ENCODE data around the gene BCL2L13. TPM values are rescaled to one million over a fixed set of nuclear protein-coding genes. Genes with fewer than 3 reads are reported as not detected.
A peak's percentile ranks its signal among the peaks of the same experiment; 100 is the strongest.

The BCL2L13 gene
- total RNA-seq, 2 experiments from 2014 or later = 32.2 to 32.6 TPM

DNA sequence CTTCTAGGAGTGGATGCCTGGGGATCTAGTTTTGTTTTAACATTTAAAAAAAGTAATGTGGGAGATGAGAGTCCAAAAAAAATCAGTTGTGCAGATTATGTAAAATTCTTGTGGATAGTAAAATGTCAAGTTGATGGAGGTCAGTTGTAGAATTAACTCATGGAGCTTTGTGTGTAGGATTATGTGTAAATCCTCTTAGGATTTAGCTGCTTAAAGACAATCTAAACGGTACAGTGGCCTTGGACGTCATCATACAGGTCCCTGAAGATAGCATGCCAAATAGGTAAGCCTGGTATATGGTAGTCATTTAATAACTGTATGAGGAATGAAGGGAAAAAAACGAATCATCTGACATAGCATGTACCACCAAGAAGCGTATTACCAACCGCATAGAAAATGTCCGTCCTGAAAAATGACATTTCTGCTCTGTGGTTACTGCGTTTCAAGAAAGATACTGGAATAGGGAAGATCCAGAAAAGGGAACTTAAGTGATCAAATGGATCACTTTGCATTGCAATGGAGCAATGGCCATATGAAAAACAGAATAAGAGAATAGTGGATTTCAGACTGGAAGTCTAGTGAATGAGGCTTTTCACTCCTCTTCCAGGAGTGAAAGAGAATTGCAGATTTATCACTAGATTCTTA lies 61.3 kb downstream of the BCL2L13 start:
- H3K4me3 Mint-ChIP-seq = no peak overlapping the region
- H3K36me3 Mint-ChIP-seq (ENCODE audit: low read depth) = peaks cover 14% of the 10 kb centered on the region
- H3K4me1 Mint-ChIP-seq (ENCODE audit: low read depth) = peaks cover 5% of the 10 kb centered on the region
- CTCF ChIA-PET = interaction anchor here (0.7 kb wide), 1 partner anchor 41 kb away, joined by 3 read pairs; no protein-coding TSS in a partner anchor
- DNase-seq = no peak
- H3K27me3 Mint-ChIP-seq (ENCODE audit: low read depth) = no peaks in the 10 kb centered on the region
- no peak overlapping the region for H3K27ac Mint-ChIP-seq
- intact Hi-C loops (cut with micrococcal nuclease) = no loop called here
- H3K9me3 Mint-ChIP-seq = no peaks in the 10 kb centered on the region

DNA sequence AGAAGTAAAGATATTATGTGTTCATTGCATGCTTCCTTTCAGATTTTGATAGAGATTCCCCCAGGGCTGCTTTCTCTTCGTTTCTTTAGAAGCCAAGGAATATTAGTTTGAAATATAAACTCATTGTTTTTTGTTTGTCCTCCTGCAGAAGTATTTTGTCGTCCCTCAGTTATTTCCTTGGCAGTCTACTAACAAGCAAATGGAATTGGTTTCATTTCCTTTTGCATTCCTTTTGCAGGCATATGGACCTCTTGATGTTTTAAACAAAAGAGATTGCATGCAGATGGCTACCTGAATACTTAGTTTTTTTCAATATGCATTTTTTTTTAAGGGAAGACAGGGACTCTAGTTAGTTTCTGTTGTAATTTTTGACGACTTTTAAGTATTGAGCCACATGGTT lies 62.2 kb downstream of the BCL2L13 start:
- no peaks in the 10 kb centered on the region for H3K9me3 Mint-ChIP-seq
- no peaks in the 10 kb centered on the region for H3K27me3 Mint-ChIP-seq (ENCODE audit: low read depth)
- no peak for DNase-seq
- intact Hi-C loops (cut with micrococcal nuclease) = no loop called here
- peaks cover 13% of the 10 kb centered on the region for H3K4me1 Mint-ChIP-seq (ENCODE audit: low read depth)
- no peak overlapping the region for H3K4me3 Mint-ChIP-seq
- CTCF ChIA-PET = no interaction called here
- H3K36me3 Mint-ChIP-seq (ENCODE audit: low read depth) = peaks cover 15% of the 10 kb centered on the region
- no peak overlapping the region for H3K27ac Mint-ChIP-seq

DNA sequence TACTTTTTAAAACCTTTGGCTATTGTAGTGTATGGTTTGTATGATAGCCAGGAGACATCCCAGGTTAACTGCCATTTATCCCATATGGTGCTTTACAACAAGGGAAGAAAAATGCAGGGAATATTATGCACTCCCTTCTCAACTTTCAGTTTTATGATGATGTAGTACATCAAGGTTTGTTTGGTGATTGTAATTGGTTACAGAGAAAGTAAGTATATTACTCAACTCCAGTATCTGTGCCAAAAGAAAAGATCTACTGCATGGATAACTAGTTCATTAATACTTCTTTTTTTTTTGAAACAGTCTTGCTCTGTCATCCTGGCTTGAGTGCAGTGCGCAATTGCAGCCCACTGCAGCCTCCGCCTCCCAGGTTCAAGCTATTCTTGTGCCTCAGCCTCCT lies 65.3 kb downstream of the BCL2L13 start:
- Mint-ChIP-seq H3K36me3 (ENCODE audit: low read depth) (peaks cover 18% of the 10 kb centered on the region), H3K9me3 (no peaks in the 10 kb centered on the region), H3K4me3 (no peak overlapping the region), H3K4me1 (ENCODE audit: low read depth) (peaks cover 22% of the 10 kb centered on the region), H3K27me3 (ENCODE audit: low read depth) (no peaks in the 10 kb centered on the region), H3K27ac (no peak overlapping the region)
- intact Hi-C loops (cut with micrococcal nuclease) = no loop called here
- CTCF ChIA-PET = no interaction called here
- DNase-seq = no peak

DNA sequence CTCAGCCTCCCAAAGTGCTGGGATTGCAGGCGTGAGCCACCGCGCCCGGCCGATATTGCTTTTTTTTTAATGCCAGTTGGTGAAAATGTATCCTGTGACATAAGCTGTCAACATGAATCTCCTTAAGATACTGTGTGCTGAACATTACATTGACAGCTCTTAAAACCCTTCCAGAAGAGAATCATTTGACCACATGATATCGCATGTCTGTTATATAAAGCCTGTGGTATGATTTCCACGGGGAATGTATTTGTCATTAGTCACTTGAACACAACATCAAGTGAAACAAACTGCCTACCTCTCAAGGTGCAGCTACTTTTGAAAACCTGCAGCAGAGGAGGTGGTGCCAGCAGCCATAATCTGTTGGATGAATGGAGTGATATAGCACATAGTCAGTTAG lies 67.0 kb downstream of the BCL2L13 start:
- intact Hi-C loops (cut with micrococcal nuclease) = loop anchor here (5.0 kb wide), 2 partner anchors 62 to 78 kb away; partner anchors contain the start of gene ATP6V1E1
- Mint-ChIP-seq H3K27me3 (ENCODE audit: low read depth) (no peaks in the 10 kb centered on the region), H3K36me3 (ENCODE audit: low read depth) (peaks cover 18% of the 10 kb centered on the region), H3K9me3 (no peaks in the 10 kb centered on the region), H3K4me3 (no peak overlapping the region), H3K27ac (peak overlapping the region; percentile 68), H3K4me1 (ENCODE audit: low read depth) (peaks cover 20% of the 10 kb centered on the region)
- CTCF ChIA-PET = interaction anchor here (1.1 to 1.8 kb wide), 3 partner anchors 79 to 371 kb away, joined by 3 to 4 read pairs (median 3); no protein-coding TSS in a partner anchor
- DNase-seq = no peak

DNA sequence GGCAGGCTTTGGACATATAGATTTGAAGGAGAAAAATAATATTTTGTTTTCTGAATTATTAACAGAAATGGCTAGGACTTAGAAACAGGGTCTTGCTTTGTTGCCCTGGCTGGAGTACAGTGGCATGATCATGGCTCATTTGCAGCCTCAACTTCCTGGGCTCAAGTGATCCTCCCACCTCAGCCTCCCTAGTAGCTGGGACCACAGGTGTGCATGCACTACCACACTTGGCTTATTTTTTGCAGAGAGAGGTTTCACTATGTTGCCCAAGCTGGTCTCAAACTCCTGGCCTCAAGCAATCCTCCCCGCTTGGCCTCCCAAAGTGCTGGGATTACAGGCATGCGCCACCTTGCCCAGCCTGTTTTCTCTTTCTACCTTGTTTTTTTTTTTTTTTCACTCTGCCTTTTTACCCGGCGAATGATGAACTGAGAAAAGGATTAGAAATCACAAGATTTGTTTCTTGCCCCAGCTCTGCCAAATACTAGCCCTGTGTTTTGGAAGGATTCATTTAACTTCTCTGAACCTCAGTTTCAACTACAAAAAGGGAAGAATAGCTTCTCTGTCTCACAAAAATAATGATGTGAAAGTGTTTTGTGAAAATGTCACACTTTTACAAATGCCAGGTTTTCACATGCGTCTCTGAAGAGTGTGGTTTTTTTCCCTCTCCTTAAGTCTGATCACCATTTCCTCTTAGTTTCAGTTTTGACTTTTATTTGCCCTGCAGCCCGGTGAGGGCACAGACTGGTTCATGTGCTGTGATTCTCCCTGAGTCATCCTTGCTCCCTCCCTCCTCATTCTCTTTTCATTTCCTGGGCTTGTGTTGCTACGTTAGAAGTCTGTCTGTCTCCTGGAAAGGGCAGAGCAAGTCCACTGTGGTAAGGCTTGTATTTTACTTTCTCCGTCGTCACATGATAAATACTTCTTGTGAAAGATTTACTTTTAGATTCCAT lies 67.7 kb downstream of the BCL2L13 start:
- H3K27ac Mint-ChIP-seq = peak overlapping the region; percentile 89
- H3K4me3 Mint-ChIP-seq = peak overlapping the region; percentile 49
- H3K4me1 Mint-ChIP-seq (ENCODE audit: low read depth) = peaks cover 20% of the 10 kb centered on the region
- H3K9me3 Mint-ChIP-seq = no peaks in the 10 kb centered on the region
- H3K27me3 Mint-ChIP-seq (ENCODE audit: low read depth) = no peaks in the 10 kb centered on the region
- intact Hi-C loops (cut with micrococcal nuclease) = loop anchor here (1.0 to 5.0 kb wide), 5 partner anchors 33 to 371 kb away; partner anchors contain the start of genes ATP6V1E1 and PEX26
- CTCF ChIA-PET = interaction anchor here (0.7 to 1.8 kb wide), 5 partner anchors 14 to 372 kb away, joined by 3 to 4 read pairs (median 3); no protein-coding TSS in a partner anchor
- DNase-seq = peak; percentile 67
- peaks cover 18% of the 10 kb centered on the region for H3K36me3 Mint-ChIP-seq (ENCODE audit: low read depth)

DNA sequence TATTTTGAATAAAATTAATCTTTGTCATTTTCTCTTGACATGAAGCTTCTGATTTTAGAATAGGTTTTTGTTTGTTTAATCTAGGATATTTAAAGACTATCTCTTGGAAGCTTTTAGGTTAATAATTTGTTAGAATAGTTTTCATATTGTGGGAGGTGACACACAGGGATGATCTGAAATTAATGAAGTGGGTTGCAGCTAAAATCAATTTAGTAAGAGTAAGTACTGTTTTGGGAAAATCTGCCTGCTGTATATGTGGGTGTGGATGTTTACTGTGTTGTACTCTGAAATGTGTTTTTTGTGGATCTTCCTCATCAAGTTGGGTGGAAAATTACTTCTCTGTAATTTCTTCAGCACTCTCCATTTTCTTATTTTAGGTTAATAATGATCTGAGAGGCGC lies 68.4 kb downstream of the BCL2L13 start:
- CTCF ChIA-PET = interaction anchor here (0.7 to 1.8 kb wide), 3 partner anchors 15 to 372 kb away, joined by 3 read pairs; no protein-coding TSS in a partner anchor
- intact Hi-C loops (cut with micrococcal nuclease) = loop anchor here (1.0 to 5.0 kb wide), 5 partner anchors 34 to 370 kb away; partner anchors contain the start of genes ATP6V1E1 and PEX26
- Mint-ChIP-seq H3K4me1 (ENCODE audit: low read depth) (peaks cover 20% of the 10 kb centered on the region), H3K27me3 (ENCODE audit: low read depth) (no peaks in the 10 kb centered on the region), H3K36me3 (ENCODE audit: low read depth) (peaks cover 21% of the 10 kb centered on the region), H3K4me3 (no peak overlapping the region), H3K27ac (no peak overlapping the region), H3K9me3 (no peaks in the 10 kb centered on the region)
- DNase-seq = no peak

DNA sequence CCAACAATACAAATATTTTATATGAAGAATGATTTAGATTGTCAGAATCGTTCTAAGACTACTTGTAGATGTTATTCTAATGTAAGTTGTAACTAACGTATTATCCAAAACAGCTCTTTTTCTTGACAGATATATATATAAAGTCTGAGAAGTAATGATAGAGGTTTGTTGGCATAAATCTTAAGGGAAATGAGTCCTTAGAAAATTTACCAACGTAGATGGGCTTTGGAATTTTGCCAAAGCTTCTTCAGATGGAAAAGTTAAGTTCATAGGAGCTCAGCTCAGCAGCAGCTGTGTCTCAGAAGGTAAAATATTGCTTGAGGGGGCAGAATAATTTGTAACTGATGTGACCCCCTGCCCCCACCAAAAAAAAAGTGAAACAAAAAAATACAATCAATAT lies 69.0 kb downstream of the BCL2L13 start:
- no peak overlapping the region for H3K27ac Mint-ChIP-seq
- CTCF ChIA-PET = interaction anchor here (1.5 kb wide), 1 partner anchor 16 kb away, joined by 3 read pairs; no protein-coding TSS in a partner anchor

DNA sequence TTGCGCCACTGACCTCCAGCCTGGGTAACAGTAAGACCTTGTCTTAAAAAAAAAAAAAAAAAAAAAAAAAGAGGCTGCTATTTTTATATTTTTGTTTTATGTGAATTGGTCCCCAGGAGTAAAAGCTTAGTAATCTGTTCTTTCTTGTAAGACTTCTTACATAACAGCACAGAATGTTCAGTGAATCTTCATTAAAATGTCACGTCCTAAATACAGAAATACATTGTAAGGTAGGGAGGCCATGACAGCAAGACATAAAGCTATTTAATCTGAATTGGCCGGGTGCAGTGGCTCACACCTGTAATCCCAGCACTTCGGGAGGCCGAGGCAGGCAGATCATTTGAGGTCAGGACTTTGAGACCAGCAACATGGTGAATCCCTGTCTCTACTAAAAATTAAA lies 71.5 kb downstream of the BCL2L13 start:
- peaks cover 12% of the 10 kb centered on the region for H3K36me3 Mint-ChIP-seq (ENCODE audit: low read depth)
- H3K27me3 Mint-ChIP-seq (ENCODE audit: low read depth) = no peaks in the 10 kb centered on the region
- no peak overlapping the region for H3K4me3 Mint-ChIP-seq
- intact Hi-C loops (cut with micrococcal nuclease) = no loop called here
- peaks cover 18% of the 10 kb centered on the region for H3K4me1 Mint-ChIP-seq (ENCODE audit: low read depth)
- DNase-seq = no peak
- CTCF ChIA-PET = interaction anchor here (0.7 kb wide), 1 partner anchor 33 kb away, joined by 3 read pairs; no protein-coding TSS in a partner anchor
- no peaks in the 10 kb centered on the region for H3K9me3 Mint-ChIP-seq
- H3K27ac Mint-ChIP-seq = no peak overlapping the region

More for the DNA sequence above, 69.0 kb downstream of the BCL2L13 start:
- DNase-seq = no peak
- Mint-ChIP-seq H3K36me3 (ENCODE audit: low read depth) (peaks cover 21% of the 10 kb centered on the region), H3K27me3 (ENCODE audit: low read depth) (no peaks in the 10 kb centered on the region), H3K9me3 (no peaks in the 10 kb centered on the region), H3K4me3 (no peak overlapping the region), H3K4me1 (ENCODE audit: low read depth) (peaks cover 20% of the 10 kb centered on the region)
- intact Hi-C loops (cut with micrococcal nuclease) = loop anchor here (2.0 to 5.0 kb wide), 3 partner anchors 35 to 80 kb away; partner anchors contain the start of gene ATP6V1E1

DNA sequence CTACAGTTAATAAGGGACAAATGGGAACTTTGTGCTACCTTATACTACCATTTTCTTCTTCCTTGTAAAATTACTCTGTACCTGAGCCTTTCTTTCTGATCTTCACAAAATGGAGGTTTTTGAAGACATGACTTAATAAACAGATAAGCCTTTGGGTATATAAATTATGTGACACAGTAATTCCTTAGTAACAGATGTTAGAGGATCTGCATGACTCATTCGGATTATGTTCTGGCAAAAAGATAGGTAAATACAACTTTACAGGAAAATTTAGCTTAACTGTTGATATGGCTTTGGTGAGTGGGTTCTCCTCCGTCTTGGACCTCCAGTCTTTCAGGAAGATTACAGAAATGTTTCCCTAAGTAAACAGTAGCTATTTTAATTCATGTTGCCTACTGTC lies 73.9 kb downstream of the BCL2L13 start:
- Mint-ChIP-seq H3K4me1 (ENCODE audit: low read depth) (peaks cover 2% of the 10 kb centered on the region), H3K27ac (no peak overlapping the region), H3K27me3 (ENCODE audit: low read depth) (no peaks in the 10 kb centered on the region), H3K9me3 (no peaks in the 10 kb centered on the region), H3K36me3 (ENCODE audit: low read depth) (peaks cover 7% of the 10 kb centered on the region), H3K4me3 (no peak overlapping the region)
- CTCF ChIA-PET = no interaction called here
- intact Hi-C loops (cut with micrococcal nuclease) = no loop called here
- DNase-seq = no peak

DNA sequence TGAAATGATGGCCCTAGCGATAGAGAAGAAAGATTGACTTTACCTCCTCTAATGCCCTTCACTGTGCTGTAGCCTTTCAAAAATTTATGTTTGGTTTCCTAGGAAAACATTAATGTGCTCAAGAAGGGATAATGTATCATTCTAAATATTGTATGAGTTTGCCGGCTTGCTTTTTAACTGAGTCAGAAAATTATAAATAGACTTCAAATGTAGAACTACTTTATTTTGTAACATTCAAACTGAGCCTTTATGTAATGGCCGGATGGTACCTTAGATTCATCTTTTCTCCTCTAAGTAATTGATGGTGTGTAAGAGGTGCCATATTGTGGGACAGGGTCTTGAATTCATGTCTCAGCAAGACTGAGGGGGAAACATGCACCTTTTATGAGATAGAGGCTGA lies 78.0 kb downstream of the BCL2L13 start:
- Mint-ChIP-seq H3K27me3 (ENCODE audit: low read depth) (no peaks in the 10 kb centered on the region), H3K4me1 (ENCODE audit: low read depth) (peaks cover 2% of the 10 kb centered on the region), H3K36me3 (ENCODE audit: low read depth) (peaks cover 6% of the 10 kb centered on the region), H3K4me3 (no peak overlapping the region), H3K9me3 (no peaks in the 10 kb centered on the region), H3K27ac (no peak overlapping the region)
- CTCF ChIA-PET = no interaction called here
- intact Hi-C loops (cut with micrococcal nuclease) = no loop called here
- no peak for DNase-seq

DNA sequence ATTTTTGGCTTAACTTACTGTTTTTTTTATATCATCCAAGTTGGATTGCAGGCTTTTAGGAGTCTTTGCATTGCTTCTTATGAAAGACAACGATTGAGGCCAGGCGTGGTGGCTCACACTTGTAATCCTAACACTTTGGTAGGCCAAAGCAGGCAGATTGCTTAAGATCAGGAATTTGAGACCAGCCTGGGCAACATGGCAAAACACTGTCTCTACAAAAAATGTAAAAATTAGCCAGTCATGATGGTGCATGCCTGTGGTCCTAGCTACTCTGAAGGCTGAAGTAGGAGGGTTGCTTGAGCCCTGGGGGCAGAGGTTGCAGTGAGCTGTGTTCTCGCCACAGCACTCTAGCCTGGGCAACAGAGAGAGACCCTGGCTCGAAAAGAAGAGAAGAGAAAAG lies 79.2 kb downstream of the BCL2L13 start:
- Mint-ChIP-seq H3K36me3 (ENCODE audit: low read depth) (peaks cover 3% of the 10 kb centered on the region), H3K27ac (no peak overlapping the region), H3K9me3 (no peaks in the 10 kb centered on the region), H3K4me3 (no peak overlapping the region), H3K4me1 (ENCODE audit: low read depth) (peaks cover 2% of the 10 kb centered on the region), H3K27me3 (ENCODE audit: low read depth) (no peaks in the 10 kb centered on the region)
- intact Hi-C loops (cut with micrococcal nuclease) = no loop called here
- DNase-seq = no peak
- CTCF ChIA-PET = no interaction called here

DNA sequence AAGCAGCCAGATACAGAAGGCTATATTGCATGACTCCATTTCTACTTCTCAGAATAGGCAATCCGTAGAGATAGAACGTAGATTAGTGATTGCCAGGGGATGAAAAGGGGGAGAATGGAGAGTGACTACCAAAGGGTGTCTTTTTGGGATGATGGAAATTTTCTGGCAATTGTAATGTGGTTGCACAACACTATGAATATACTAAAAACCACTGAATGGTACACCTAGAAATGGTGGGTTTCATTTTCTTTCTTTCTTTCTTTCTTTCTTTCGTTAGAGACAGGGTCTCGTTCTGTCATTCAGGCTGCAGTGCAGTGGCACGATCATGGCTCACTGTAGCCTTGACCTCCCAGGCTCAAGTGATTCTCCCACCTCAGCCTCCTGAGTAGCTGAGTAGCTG lies 81.4 kb downstream of the BCL2L13 start:
- Mint-ChIP-seq H3K4me1 (ENCODE audit: low read depth) (peaks cover 2% of the 10 kb centered on the region), H3K4me3 (no peak overlapping the region), H3K36me3 (ENCODE audit: low read depth) (peaks cover 1% of the 10 kb centered on the region), H3K27me3 (ENCODE audit: low read depth) (no peaks in the 10 kb centered on the region), H3K27ac (no peak overlapping the region), H3K9me3 (no peaks in the 10 kb centered on the region)
- CTCF ChIA-PET = no interaction called here
- no peak for DNase-seq
- intact Hi-C loops (cut with micrococcal nuclease) = no loop called here
